Lower leg skin (tissue), 4 donors: Measurements from ENCODE around the gene WDR64. TPM values are rescaled to one million over a fixed set of nuclear protein-coding genes. Genes with fewer than 3 reads are reported as not detected.

Experiments
- DNase-seq, 2 donors: peaks; one replicate each; pipeline ENCODE4 v3.0.0-alpha.2; 2019; ENCODE audit warnings: low spot score in 2 of 2
- H3K4me3 ChIP-seq: fragments of 200-600 bp; sonication (generic); 2 replicates; pipeline ENCODE4 v1.5.1; 2017; ENCODE audit warnings: mild to moderate bottlenecking, low read depth; ENCODE audit not compliant: poor library complexity, severe bottlenecking
- POLR2A ChIP-seq, 2 donors: fragments of 450-650 bp; IDR thresholded peaks; one replicate each; pipeline ENCODE4 v1.6.1; 2016 to 2017; ENCODE audit warnings: antibody characterized with exemption in 2 of 2, mild to moderate bottlenecking in 1 of 2, moderate library complexity in 1 of 2
- WGBS, 2 donors: methylation state at CpG; one replicate each; pipeline ENCODE4 v1.1.5; 2018; 5-methylcytosine and 5-hydroxymethylcytosine counted together
- intact Hi-C: fragments of 100-400 bp; cut with DNase I; formaldehyde crosslinking; loops from one replicate; pipeline ENCODE4 v1.15.0; 2023; ENCODE audit warnings: low total_unique reads
- total RNA-seq, 4 donors: library from RNA; depleted of rRNA; stranded (reverse); fragments of >200 nt; gene quantifications; one replicate each; pipeline ENCODE4 v1.1.0, GENCODE V29; 2016
- TF ChIP-seq, protein P1 (sequence below), 3 donors: fragments of 450-650 bp; IDR thresholded peaks; one replicate each; pipeline ENCODE4 v1.5.1; 2016; ENCODE audit warnings: antibody characterized with exemption in 3 of 3, mild to moderate bottlenecking in 3 of 3, moderate library complexity in 2 of 3

WDR64 gene
- total RNA-seq, 4 donors from 2014 or later: not detected

DNA sequence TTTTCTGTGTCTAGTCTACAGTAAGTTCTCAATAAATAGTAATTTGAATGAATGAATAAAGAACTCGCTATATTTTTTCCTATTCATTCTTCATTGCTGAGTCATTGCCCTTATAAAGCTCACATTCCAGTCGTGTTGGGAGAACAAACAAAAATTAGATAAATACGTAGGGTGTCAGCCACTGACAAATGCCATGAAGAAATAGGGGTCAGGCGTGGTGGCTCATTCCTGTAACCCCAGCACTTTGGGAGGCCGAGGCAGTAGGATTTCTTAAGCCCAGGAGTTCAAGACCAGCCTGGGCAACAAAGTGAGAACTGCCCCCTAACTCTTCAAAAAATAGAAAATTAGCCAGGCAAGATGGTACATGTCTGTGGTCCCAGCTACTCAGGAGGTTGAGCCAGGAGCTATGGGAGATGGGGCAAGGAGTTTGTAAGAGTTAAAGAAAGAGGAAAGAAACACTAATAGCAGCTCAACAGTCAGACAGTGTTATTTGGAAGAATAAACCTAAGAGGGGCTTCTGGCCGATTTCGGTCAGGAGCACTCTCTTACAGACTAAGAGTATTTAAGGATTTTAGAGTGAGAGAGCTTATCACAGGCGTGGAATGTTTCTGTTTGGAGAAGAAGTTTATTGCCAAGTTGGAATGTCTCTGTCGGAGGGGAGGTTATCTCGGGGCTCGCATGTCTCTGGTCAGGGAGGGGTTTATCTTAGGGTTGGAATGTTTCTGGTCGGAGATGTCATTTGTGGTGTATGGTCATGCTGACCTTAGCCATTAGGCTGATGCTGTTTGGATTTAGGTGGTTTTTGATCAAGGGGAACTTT, 10.1 kb upstream of the WDR64 start:
- WGBS, 2 donors: 76 to 77% methylated on average over 12 of the region's 12 CpGs
- TF ChIP-seq, protein P1, sequence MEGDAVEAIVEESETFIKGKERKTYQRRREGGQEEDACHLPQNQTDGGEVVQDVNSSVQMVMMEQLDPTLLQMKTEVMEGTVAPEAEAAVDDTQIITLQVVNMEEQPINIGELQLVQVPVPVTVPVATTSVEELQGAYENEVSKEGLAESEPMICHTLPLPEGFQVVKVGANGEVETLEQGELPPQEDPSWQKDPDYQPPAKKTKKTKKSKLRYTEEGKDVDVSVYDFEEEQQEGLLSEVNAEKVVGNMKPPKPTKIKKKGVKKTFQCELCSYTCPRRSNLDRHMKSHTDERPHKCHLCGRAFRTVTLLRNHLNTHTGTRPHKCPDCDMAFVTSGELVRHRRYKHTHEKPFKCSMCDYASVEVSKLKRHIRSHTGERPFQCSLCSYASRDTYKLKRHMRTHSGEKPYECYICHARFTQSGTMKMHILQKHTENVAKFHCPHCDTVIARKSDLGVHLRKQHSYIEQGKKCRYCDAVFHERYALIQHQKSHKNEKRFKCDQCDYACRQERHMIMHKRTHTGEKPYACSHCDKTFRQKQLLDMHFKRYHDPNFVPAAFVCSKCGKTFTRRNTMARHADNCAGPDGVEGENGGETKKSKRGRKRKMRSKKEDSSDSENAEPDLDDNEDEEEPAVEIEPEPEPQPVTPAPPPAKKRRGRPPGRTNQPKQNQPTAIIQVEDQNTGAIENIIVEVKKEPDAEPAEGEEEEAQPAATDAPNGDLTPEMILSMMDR (IDR thresholded peaks at IDR 0.05): no peak
- TF ChIP-seq POLR2A (IDR thresholded peaks at IDR 0.05): no peak
- H3K4me3 ChIP-seq: no peak overlapping the region
- DNase-seq: no peak
- intact Hi-C loops: no loop called here

- no peak overlapping the region for H3K4me3 ChIP-seq
- intact Hi-C loops: no loop called here
- 86 to 93% methylated on average over 1 of the region's 1 CpG for WGBS, 2 donors
- DNase-seq: no peak
- TF ChIP-seq POLR2A (IDR thresholded peaks at IDR 0.05): no peak
- TF ChIP-seq, protein P1 (IDR thresholded peaks at IDR 0.05): no peak
These were observed 9.5 kb upstream of the WDR64 start for GRCh38 chr1:241642593-241642944.

DNA sequence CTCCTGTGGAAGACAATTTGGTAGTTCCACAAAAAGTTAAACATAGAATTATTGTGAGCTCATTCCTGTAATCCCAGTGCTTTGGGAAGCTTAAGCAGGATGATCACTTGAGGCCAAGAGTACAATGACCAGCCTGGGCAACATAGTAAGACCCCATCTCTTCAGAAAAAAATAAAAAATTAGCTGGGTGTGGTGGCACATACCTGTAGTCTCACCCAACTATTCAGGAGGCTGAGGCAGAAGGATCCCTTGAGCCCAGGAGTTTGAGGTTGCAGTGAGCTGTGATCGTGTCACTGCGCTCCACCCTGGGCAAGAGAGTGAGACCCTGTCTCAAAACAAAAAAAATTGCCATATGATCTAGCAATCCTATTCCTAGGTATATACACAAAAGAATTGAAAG, 7.8 kb upstream of the WDR64 start:
- no peak for DNase-seq
- intact Hi-C loops: no loop called here
- H3K4me3 ChIP-seq: no peak overlapping the region
- WGBS, 2 donors: 96 to 97% methylated on average over 2 of the region's 2 CpGs
- TF ChIP-seq, protein P1 (IDR thresholded peaks at IDR 0.05): no peak
- TF ChIP-seq POLR2A (IDR thresholded peaks at IDR 0.05): no peak

GRCh38 chr1:241645199-241645598, 6.9 kb upstream of the WDR64 start:
- TF ChIP-seq, protein P1 (IDR thresholded peaks at IDR 0.05): no peak
- no peak for TF ChIP-seq POLR2A (IDR thresholded peaks at IDR 0.05)
- H3K4me3 ChIP-seq: no peak overlapping the region
- no peak for DNase-seq
- intact Hi-C loops: no loop called here
- WGBS, 2 donors: 66 to 69% methylated on average over 4 of the region's 4 CpGs

- 68 to 78% methylated on average over 7 of the region's 7 CpGs for whole genome bisulfite sequencing, 2 donors
- TF ChIP-seq, protein P1 (IDR thresholded peaks at IDR 0.05): no peak
- no peak for TF ChIP-seq POLR2A (IDR thresholded peaks at IDR 0.05)
These were observed 5.9 kb upstream of the WDR64 start for GRCh38 chr1:241646201-241646600.

DNA sequence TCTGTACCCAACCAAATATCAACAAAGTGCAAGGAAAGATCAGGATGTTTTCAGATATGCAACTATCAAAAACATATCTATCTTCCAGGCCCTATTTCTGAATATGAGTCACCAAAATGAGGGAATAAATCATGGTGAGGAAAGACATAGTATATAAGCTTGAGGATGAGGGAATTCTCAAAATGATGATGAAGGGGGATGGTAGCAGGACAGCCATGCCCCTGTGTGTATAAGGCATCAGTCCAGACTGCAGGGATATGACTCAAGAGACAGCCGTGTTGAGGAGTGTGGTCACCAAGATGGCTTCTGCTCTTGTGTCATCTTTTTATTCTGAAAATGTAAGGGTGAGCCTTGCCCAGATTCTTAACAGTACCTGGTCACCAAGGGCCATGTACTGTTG, 4.4 kb upstream of the WDR64 start:
- 65 to 67% methylated on average over 1 of the region's 1 CpG for WGBS, 2 donors
- TF ChIP-seq, protein P1 (IDR thresholded peaks at IDR 0.05): no peak
- TF ChIP-seq POLR2A (IDR thresholded peaks at IDR 0.05): no peak
- H3K4me3 ChIP-seq: no peak overlapping the region
- intact Hi-C loops: no loop called here
- no peak for DNase-seq

More at GRCh38 chr1:241646201-241646600, 5.9 kb upstream of the WDR64 start:
- no peak for DNase-seq
- intact Hi-C loops: no loop called here
- no peak overlapping the region for H3K4me3 ChIP-seq
